ENCODE measurements around the gene CIITA. TPM values are rescaled to one million over a fixed set of nuclear protein-coding genes. Genes with fewer than 3 reads are reported as not detected.

The CIITA gene
- total and polyA plus RNA-seq, 10 of the 15 experiments (the other 5 are each of a cell fraction or from before 2014, with no cell fraction given), result 11.5 to 145 (median 49.7) TPM

GRCh38 chr16:10935226-10935915, 58.4 kb downstream of the CIITA start:
- in situ Hi-C loops (cut with MboI) (no loop called here), intact Hi-C loops (cut with micrococcal nuclease; ENCODE audit: unreplicated experiment) (loop anchor here (5.0 kb wide), 1 partner anchor 413 kb away; no protein-coding TSS in a partner anchor)
- DNase-seq (ENCODE audit: low read depth, low spot score) (no peak), FAIRE-seq (no peak), ATAC-seq (no peak)
- ChIA-PET RAD21 (ENCODE audit: unreplicated experiment) (interaction anchor here (7.1 kb wide), 1 partner anchor 14 kb away, joined by 50 read pairs; no protein-coding TSS in a partner anchor), CTCF (interaction anchor here (2.6 kb wide), 1 partner anchor 195 kb away, joined by 8 read pairs; no protein-coding TSS in a partner anchor), POLR2A (interaction anchor here (0.7 to 3.6 kb wide), 3 partner anchors 13 to 48 kb away, joined by 3 to 16 read pairs (median 3); no protein-coding TSS in a partner anchor), SMC1A (ENCODE audit: uncharacterized antibody, unreplicated experiment) (interaction anchor here (0.8 to 1.5 kb wide), 4 partner anchors 10 to 58 kb away, joined by 3 to 4 read pairs (median 4); partner anchors contain the start of gene CIITA)
- Histone ChIP-seq H3K9ac (ENCODE audit: control insufficient read depth, insufficient read depth, low read length) (no peak overlapping the region; the same call in 1 of the 2 replicates), H3K4me2 (ENCODE audit: control insufficient read depth, insufficient read depth) (no peak overlapping the region), H3K4me1 (ENCODE audit: control insufficient read depth, insufficient read depth, low read length) (peaks cover 38% of the 10 kb centered on the region), H3K27ac (ENCODE audit: control insufficient read depth, insufficient read depth) (no peak overlapping the region), H2AFZ (ENCODE audit: control insufficient read depth, low read depth, low read length) (no peak overlapping the region), H3K9me3 (replicated peaks; ENCODE audit: control insufficient read depth, insufficient read depth, low read length) (no peaks in the 10 kb centered on the region), H3K79me2 (ENCODE audit: control insufficient read depth, insufficient read depth, low read length) (peaks cover 42% of the 10 kb centered on the region), H3K27me3 (replicated peaks in 1 of 2; ENCODE audit: control insufficient read depth in 2 of 2, insufficient read depth in 2 of 2, low read length in 1 of 2) (no peaks in the 10 kb centered on the region), H3K36me3 (ENCODE audit: control insufficient read depth in 2 of 2, insufficient read depth in 2 of 2, low read length in 1 of 2) (peaks cover 0 to 2% of the 10 kb centered on the region in 2 experiments; a peak in 2 of 4 replicates), H3K4me3 (no peak overlapping the region), H4K20me1 (ENCODE audit: control insufficient read depth, insufficient read depth) (no peaks in the 10 kb centered on the region; the same call in none of the 2 replicates)
- TF ChIP-seq TCF12 (IDR thresholded peaks at IDR 0.05; ENCODE audit: low read depth, low read length), result no peak
- no peak for TF ChIP-seq CREM (IDR thresholded peaks at IDR 0.05; ENCODE audit: low read depth)
- TF ChIP-seq HDGF (IDR thresholded peaks at IDR 0.05), result no peak
- TF ChIP-seq TAF1 (IDR thresholded peaks at IDR 0.05; ENCODE audit: borderline replicate concordance, low read depth, low read length), result no peak
- TF ChIP-seq SMC3 (IDR thresholded peaks at IDR 0.05; ENCODE audit: borderline replicate concordance, low read length), result no peak
- no peak for TF ChIP-seq CBX3 (IDR thresholded peaks at IDR 0.05; ENCODE audit: borderline replicate concordance, low read depth)
- TF ChIP-seq RCOR1 (conservative IDR thresholded peaks at IDR 0.05; ENCODE audit: low read depth, low read length), result no peak
- no peak for TF ChIP-seq SREBF1 (IDR thresholded peaks at IDR 0.05; ENCODE audit: low read length)
- TF ChIP-seq ZBTB40 (IDR thresholded peaks at IDR 0.05; ENCODE audit: borderline replicate concordance), result no peak
- TF ChIP-seq WRNIP1 (IDR thresholded peaks at IDR 0.05; ENCODE audit: borderline replicate concordance, low read depth, low read length), result no peak
- TF ChIP-seq, protein P1, sequence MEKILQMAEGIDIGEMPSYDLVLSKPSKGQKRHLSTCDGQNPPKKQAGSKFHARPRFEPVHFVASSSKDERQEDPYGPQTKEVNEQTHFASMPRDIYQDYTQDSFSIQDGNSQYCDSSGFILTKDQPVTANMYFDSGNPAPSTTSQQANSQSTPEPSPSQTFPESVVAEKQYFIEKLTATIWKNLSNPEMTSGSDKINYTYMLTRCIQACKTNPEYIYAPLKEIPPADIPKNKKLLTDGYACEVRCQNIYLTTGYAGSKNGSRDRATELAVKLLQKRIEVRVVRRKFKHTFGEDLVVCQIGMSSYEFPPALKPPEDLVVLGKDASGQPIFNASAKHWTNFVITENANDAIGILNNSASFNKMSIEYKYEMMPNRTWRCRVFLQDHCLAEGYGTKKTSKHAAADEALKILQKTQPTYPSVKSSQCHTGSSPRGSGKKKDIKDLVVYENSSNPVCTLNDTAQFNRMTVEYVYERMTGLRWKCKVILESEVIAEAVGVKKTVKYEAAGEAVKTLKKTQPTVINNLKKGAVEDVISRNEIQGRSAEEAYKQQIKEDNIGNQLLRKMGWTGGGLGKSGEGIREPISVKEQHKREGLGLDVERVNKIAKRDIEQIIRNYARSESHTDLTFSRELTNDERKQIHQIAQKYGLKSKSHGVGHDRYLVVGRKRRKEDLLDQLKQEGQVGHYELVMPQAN (conservative IDR thresholded peaks at IDR 0.05), result no peak
- no peak for TF ChIP-seq TCF3 (IDR thresholded peaks at IDR 0.05; ENCODE audit: borderline replicate concordance, insufficient read depth, low read depth, low read length)
- no peak for TF ChIP-seq RAD21 (IDR thresholded peaks at IDR 0.05; ENCODE audit: insufficient read depth, low read depth, low read length)
- TF ChIP-seq FOXK2 (IDR thresholded peaks at IDR 0.05), result no peak
- TF ChIP-seq EED (IDR thresholded peaks at IDR 0.05; ENCODE audit: low read depth), result no peak
- 90% methylated on average over 7 of the region's 7 CpGs for WGBS (ENCODE audit: insufficient coverage, insufficient replicate concordance, low lambda C conversion rate, missing lambda C conversion rate)
- TSS peak; percentile 21 for BruUV-seq (replicated peaks)
